Renal cortex interstitium (tissue), 15 donors: ENCODE results near the gene EXOC7. TPM values are rescaled to one million over a fixed set of nuclear protein-coding genes. Genes with fewer than 3 reads are reported as not detected.

Experiments
- DNase-seq, 11 donors: peaks; one replicate each; pipeline ENCODE4 v3.0.0-alpha.2; 2013; ENCODE audit warnings: low read depth in 9 of 11, low spot score in 4 of 11; ENCODE audit errors: extremely low read depth in 1 of 11
- long read RNA-seq, 16 experiments: transcript quantifications; one replicate each; lab custom pipeline, GENCODE V29; 2026
- polyA plus RNA-seq, 3 donors: library from polyadenylated mRNA; unstranded; fragments of 120-200 nt; gene quantifications; one replicate each; pipeline ENCODE4 v1.2.1, GENCODE V29; 2013; ENCODE audit not compliant: insufficient read length in 3 of 3

EXOC7 gene
- polyA plus RNA-seq: 100 to 1,000 TPM; 150 to 184 (median 159) TPM
- long read RNA-seq, donor 1, full-length matches to known transcripts: 30 of 37 reads
- long read RNA-seq, donor 1, partial matches to known transcripts: 7 of 37 reads
- long read RNA-seq, donor 1, other reads (novel, unspliced or antisense): 0 of 37 reads
- long read RNA-seq, donor 2, full-length matches to known transcripts: 25 of 33 reads
- long read RNA-seq, donor 2, partial matches to known transcripts: 8 of 33 reads
- long read RNA-seq, donor 2, other reads (novel, unspliced or antisense): 0 of 33 reads
- long read RNA-seq, donor 3, full-length matches to known transcripts: 55 of 87 reads
- long read RNA-seq, donor 3, partial matches to known transcripts: 32 of 87 reads
- long read RNA-seq, donor 3, other reads (novel, unspliced or antisense): 0 of 87 reads
- long read RNA-seq, donor 4, full-length matches to known transcripts: 30 of 30 reads
- long read RNA-seq, donor 4, partial matches to known transcripts: 0 of 30 reads
- long read RNA-seq, donor 4, other reads (novel, unspliced or antisense): 0 of 30 reads
- long read RNA-seq, donor 5: 0 reads
- long read RNA-seq, donor 6, full-length matches to known transcripts: 37 of 37 reads
- long read RNA-seq, donor 6, partial matches to known transcripts: 0 of 37 reads
- long read RNA-seq, donor 6, other reads (novel, unspliced or antisense): 0 of 37 reads
- long read RNA-seq, donor 7, full-length matches to known transcripts: 26 of 31 reads
- long read RNA-seq, donor 7, partial matches to known transcripts: 5 of 31 reads
- long read RNA-seq, donor 7, other reads (novel, unspliced or antisense): 0 of 31 reads
- long read RNA-seq, donor 8: 0 reads
- long read RNA-seq, donor 9, full-length matches to known transcripts: 32 of 39 reads
- long read RNA-seq, donor 9, partial matches to known transcripts: 7 of 39 reads
- long read RNA-seq, donor 9, other reads (novel, unspliced or antisense): 0 of 39 reads
- long read RNA-seq, donor 10, full-length matches to known transcripts: 30 of 36 reads
- long read RNA-seq, donor 10, partial matches to known transcripts: 6 of 36 reads
- long read RNA-seq, donor 10, other reads (novel, unspliced or antisense): 0 of 36 reads
- long read RNA-seq, donor 11, full-length matches to known transcripts: 37 of 45 reads
- long read RNA-seq, donor 11, partial matches to known transcripts: 8 of 45 reads
- long read RNA-seq, donor 11, other reads (novel, unspliced or antisense): 0 of 45 reads
- long read RNA-seq, donor 12, full-length matches to known transcripts: 11 of 11 reads
- long read RNA-seq, donor 12, partial matches to known transcripts: 0 of 11 reads
- long read RNA-seq, donor 12, other reads (novel, unspliced or antisense): 0 of 11 reads
- long read RNA-seq, donor 13: 0 reads
- long read RNA-seq, donor 14, full-length matches to known transcripts: 21 of 21 reads
- long read RNA-seq, donor 14, partial matches to known transcripts: 0 of 21 reads
- long read RNA-seq, donor 14, other reads (novel, unspliced or antisense): 0 of 21 reads
- long read RNA-seq, donor 15, full-length matches to known transcripts: 18 of 18 reads
- long read RNA-seq, donor 15, partial matches to known transcripts: 0 of 18 reads
- long read RNA-seq, donor 15, other reads (novel, unspliced or antisense): 0 of 18 reads
- long read RNA-seq, donor 16, full-length matches to known transcripts: 114 of 178 reads
- long read RNA-seq, donor 16, partial matches to known transcripts: 64 of 178 reads
- long read RNA-seq, donor 16, other reads (novel, unspliced or antisense): 0 of 178 reads

DNA sequence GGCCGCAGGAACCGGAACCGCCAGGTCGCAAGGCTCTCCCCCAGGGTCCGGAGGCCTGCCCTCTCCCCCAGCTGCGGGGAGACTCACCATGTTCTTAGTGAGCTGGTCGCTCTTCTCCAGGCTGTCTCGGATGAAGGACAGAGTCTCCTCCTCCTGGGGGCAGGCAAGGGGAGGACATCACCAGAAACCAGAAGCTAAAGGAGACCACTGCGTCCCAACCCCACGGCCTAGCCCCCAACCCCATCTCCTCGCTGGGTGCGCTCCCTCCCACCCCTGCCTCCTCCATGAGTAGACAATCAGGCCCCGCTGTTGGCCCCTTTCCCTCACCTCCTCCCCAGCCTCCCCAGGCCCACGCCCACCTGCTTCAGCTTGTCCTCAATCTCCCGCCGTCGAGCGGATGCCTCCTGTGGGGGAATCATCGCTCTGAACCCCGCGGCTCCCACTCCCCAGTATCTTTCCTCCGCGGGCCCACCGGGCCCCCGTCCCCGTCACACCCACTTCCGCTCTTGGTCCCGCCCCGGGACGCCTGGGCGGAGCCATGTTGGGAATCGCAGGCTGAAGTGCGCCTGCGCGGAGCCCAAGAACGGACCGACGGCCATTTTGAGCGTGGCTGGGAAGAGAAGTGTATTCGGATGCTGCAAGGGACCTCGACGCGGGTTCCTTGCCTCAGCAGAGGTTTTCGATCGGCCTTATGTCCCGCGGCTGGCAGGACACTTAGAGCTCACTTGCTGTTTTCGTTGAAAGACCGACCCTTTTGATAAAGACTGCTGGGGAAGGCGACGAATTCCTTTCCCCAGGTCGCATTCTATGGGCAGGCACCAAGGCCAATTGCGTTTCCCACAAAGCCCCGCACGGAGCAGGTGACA, at the start of gene EXOC7:
Gene EXOC7, minus strand, starts transcription at position 514 of the 866 bp plus-strand sequence. Its CDS starts 95 bp downstream, at position 419.
- DNase-seq: peak; percentile 86 to 94 (median 93)

DNA sequence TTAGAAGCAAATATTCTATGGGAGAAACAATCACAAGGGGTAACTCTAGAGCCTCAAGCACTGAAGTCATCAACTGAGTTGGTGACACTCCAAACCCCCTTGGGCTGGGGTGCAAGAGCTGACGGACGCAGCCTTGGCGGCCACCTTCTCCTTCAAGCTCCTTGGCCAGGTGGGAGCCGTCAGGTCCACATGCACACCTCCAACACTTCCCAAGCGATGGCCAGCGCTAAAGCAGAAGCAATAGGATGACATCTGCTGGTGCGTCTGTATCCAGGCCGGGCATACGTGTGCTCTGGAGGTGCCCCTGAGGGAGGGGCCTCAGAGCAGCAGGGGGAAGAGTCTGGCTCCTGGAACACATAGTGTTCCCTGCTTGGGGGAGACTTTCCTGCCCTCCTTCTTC, 49.6 kb upstream of the EXOC7 start:
- DNase-seq: no peak

DNA sequence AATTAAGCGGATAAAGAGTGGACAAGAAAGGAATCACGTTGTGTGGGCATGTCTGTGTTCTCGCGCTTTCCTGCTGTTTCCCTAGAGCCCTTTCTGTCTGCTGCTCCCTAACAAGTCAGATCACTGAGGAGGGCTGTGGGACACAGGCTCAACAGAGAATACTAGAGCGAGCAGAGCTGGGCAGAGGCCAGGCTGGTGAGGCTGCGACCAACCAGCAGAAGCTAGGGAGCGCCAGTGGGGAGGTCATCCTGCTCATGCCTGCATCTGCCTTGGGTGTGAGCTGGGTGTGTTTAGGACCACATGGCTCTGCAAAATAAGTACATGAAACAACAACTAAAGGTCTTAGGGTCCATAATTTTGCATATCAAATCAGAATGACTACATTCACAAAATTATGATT, 49.0 kb upstream of the EXOC7 start:
- DNase-seq: no peak

DNA sequence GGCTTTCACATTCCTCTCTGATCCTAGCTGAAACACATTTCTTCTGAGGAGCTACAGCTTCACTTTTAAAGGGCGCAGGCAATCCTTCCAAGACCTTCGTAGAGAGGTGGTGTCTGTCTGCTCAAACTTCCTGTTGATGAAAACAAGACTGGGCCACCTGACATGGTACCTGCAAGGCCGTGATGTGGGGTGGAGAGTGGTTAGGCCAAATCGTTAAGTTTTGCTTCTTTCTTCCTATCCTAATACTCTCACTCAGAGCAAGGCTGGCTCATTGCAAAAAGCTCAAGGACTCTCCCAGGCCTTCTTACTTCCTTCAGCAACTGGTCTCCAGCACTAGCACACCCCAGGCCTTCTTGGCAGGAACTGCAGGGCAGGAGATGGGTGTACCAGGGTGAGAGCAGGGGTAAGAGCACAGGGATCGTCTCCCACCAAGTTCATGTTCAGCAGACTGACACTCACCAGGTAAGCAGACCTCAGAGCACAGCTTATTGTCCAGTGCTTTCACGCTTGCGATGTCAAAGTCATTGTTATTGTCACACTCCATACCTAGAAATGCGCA, 48.4 kb upstream of the EXOC7 start:
- no peak for DNase-seq

GRCh38 chr17:76150712-76151622, 47.4 kb upstream of the EXOC7 start:
- no peak for DNase-seq

DNA sequence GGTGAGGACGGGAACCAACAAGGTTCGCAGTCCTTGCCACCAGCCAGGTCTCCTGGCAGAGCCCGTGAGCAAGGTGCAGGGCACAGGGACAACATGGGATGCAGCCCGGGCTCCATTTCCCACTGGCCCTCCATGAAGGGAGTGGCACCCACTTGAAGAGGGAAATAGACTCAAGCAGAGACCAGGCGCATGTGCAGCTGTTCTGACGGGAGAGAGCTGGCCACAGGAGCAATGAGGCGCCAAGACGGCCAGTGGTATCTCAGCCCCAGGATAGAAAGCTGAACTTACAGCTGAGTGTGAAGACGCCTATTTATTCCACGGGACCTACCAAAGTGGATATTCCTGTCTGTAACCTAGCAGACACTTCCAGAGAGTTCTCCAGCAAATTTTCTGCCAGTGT, 45.6 kb upstream of the EXOC7 start:
- DNase-seq: no peak

- no peak for DNase-seq
Measured at GRCh38 chr17:76148015-76148326, 44.4 kb upstream of the EXOC7 start.

GRCh38 chr17:76147211-76148014, 43.8 kb upstream of the EXOC7 start:
- no peak for DNase-seq

DNA sequence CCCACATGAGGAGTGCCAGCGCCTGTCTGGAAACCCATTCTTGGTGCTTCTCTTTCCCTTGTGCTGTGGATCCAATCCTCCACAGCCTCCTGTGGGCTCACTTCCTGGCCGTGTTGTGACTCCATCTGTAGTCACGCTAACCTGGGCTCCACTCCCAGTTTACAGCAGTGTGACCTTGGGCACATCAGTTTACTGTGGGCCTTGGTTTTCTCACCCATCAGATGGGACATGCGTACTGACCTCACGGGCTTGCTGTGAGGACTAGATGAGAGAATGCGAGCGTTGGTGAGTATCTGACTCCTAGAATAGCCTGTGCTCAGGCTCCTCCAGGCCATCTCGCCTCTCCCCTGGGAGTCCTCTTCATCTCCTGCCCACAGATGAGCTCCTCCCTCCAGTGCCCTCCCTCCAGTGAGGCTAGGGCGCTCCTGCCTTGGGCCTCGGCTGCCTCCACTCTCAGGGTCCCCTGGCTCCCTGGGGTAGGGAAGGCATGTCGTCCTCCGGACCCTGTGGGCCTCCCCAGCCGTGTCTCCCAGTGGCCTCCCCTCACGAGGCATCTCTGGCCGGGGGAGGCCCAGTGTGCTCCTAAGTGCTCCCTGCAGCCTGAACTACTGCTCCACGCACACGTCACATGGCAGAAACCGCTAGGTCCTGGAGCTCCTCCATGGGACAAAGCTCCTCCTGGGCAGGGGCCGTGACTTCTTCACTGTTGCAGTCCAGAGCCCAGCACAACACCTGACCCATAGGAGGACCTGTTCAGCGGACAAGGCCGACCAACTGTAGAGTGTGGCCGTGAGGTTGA, 42.7 kb upstream of the EXOC7 start:
- no peak for DNase-seq

GRCh38 chr17:76145231-76146052, 41.9 kb upstream of the EXOC7 start:
- DNase-seq: no peak

DNA sequence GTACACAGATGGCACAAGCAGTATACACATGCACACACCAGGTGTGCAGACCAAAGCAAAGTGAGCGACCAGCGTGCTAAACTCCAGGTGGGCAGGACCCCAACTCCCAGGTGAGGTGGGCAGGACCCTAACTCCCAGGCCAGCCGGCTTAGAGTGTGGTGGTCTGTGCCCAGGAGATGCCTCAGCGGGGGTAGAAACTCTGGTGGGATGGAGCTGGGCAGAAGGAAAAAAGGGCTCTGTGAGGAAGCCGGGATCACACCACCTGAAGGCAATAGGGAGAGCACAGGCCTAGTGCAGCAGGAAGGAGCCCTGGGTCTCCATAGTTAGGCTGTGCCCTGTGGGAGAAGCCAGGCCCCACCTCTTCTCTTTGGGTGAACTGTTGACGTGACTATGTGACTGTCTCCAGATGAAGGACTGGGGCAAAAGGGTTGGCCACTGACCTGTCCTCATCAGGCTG, 39.0 kb upstream of the EXOC7 start:
- no peak for DNase-seq

GRCh38 chr17:76142039-76142584, 38.5 kb upstream of the EXOC7 start:
- DNase-seq: peak in 1 of 11 donors; percentile 48
